NCI-H2227 treated with DMSO at 0.1 percent for 48 hours (cell line): Measurements from ENCODE around the gene EPHB1.

Experiments
- DNase-seq: peaks from one replicate; lab custom pipeline; 2025; lab: John Stamatoyannopoulos, UW

The EPHB1 gene

GRCh38 chr3:135161425-135161824, 366.4 kb downstream of the EPHB1 start:
- DNase-seq = no peak

- no peak for DNase-seq
Measured at GRCh38 chr3:135163701-135164100, 368.6 kb downstream of the EPHB1 start.

GRCh38 chr3:135165260-135165659, 370.2 kb downstream of the EPHB1 start:
- no peak for DNase-seq

GRCh38 chr3:135166266-135166825, 371.3 kb downstream of the EPHB1 start:
- no peak for DNase-seq

- DNase-seq = no peak
Measured at GRCh38 chr3:135168822-135169221, 373.8 kb downstream of the EPHB1 start.

GRCh38 chr3:135169651-135170050, 374.6 kb downstream of the EPHB1 start:
- DNase-seq = no peak

- no peak for DNase-seq
Measured at GRCh38 chr3:135170732-135171131, 375.7 kb downstream of the EPHB1 start.

GRCh38 chr3:135172191-135172869, 377.3 kb downstream of the EPHB1 start:
- no peak for DNase-seq

GRCh38 chr3:135175728-135176277, 380.7 kb downstream of the EPHB1 start:
- no peak for DNase-seq

GRCh38 chr3:135176881-135177280, 381.8 kb downstream of the EPHB1 start:
- no peak for DNase-seq

GRCh38 chr3:135178566-135178965, 383.5 kb downstream of the EPHB1 start:
- no peak for DNase-seq

- no peak for DNase-seq
Measured at GRCh38 chr3:135181408-135181807, 386.3 kb downstream of the EPHB1 start.

GRCh38 chr3:135182364-135182998, 387.4 kb downstream of the EPHB1 start:
- no peak for DNase-seq

GRCh38 chr3:135190658-135191057, 395.6 kb downstream of the EPHB1 start:
- no peak for DNase-seq

- DNase-seq = no peak
Measured at GRCh38 chr3:135191708-135192107, 396.6 kb downstream of the EPHB1 start.

- DNase-seq = no peak
Measured at GRCh38 chr3:135192929-135193328, 397.9 kb downstream of the EPHB1 start.

GRCh38 chr3:135197246-135197645, 402.2 kb downstream of the EPHB1 start:
- DNase-seq = no peak

- DNase-seq = no peak
Measured at GRCh38 chr3:135197856-135198255, 402.8 kb downstream of the EPHB1 start.

GRCh38 chr3:135199137-135199536, 404.1 kb downstream of the EPHB1 start:
- no peak for DNase-seq

- DNase-seq = no peak
Measured at GRCh38 chr3:135203026-135203425, 408.0 kb downstream of the EPHB1 start.

- DNase-seq = no peak
Measured at GRCh38 chr3:135213213-135213612, 418.2 kb downstream of the EPHB1 start.

GRCh38 chr3:135213822-135214221, 418.8 kb downstream of the EPHB1 start:
- no peak for DNase-seq

- DNase-seq = no peak
Measured at GRCh38 chr3:135214400-135214799, 419.3 kb downstream of the EPHB1 start.
